HG03378 (cell line): ENCODE measurements around the gene SLC31A1.
"Not testable (repeated sequence)": the region's sequence is repeated elsewhere in the genome, so short reads cannot be mapped to it uniquely, and the experiment has no call there.

ENCODE experiments used
- ATAC-seq: cut with Tn5 transposase; IDR thresholded peaks from one replicate; pipeline ENCODE4 v1.9.1; 2021; ENCODE audit warnings: mild to moderate bottlenecking, moderate library complexity; ENCODE audit not compliant: unreplicated experiment

SLC31A1 gene

GRCh38 chr9:113258282-113258681, 36.9 kb downstream of the SLC31A1 start:
- no peak for ATAC-seq

GRCh38 chr9:113261917-113262671, 40.8 kb downstream of the SLC31A1 start:
- no peak for ATAC-seq

GRCh38 chr9:113266174-113266573, 44.8 kb downstream of the SLC31A1 start:
- no peak for ATAC-seq

- no peak for ATAC-seq
Measured at GRCh38 chr9:113267911-113268566, 46.7 kb downstream of the SLC31A1 start.

GRCh38 chr9:113269355-113269754, 48.0 kb downstream of the SLC31A1 start:
- ATAC-seq, result no peak

GRCh38 chr9:113269871-113270270, 48.5 kb downstream of the SLC31A1 start:
- no peak for ATAC-seq

GRCh38 chr9:113274474-113275156, 53.3 kb downstream of the SLC31A1 start:
- peak; percentile 1 for ATAC-seq

GRCh38 chr9:113275157-113276131, 54.1 kb downstream of the SLC31A1 start, which contains the start of the genes CDC26 and PRPF4:
Gene CDC26 (minus strand): TSS chr9:113275572. CDS start chr9:113272507, 3,065 bp downstream.
Gene PRPF4 (plus strand): TSS chr9:113275658. CDS start chr9:113275744, 86 bp downstream.
- ATAC-seq, result peak; percentile 98

- ATAC-seq, result no peak
Measured at GRCh38 chr9:113278840-113279239, 57.5 kb downstream of the SLC31A1 start.

GRCh38 chr9:113281356-113281755, 60.0 kb downstream of the SLC31A1 start:
- no peak for ATAC-seq

- no peak for ATAC-seq
Measured at GRCh38 chr9:113289091-113289490, 67.7 kb downstream of the SLC31A1 start.

GRCh38 chr9:113290052-113290607, 68.8 kb downstream of the SLC31A1 start:
- no peak for ATAC-seq

GRCh38 chr9:113293285-113293878, 72.0 kb downstream of the SLC31A1 start:
- no peak for ATAC-seq

GRCh38 chr9:113296247-113296646, 74.9 kb downstream of the SLC31A1 start:
- ATAC-seq, result not testable (repeated sequence)

GRCh38 chr9:113296796-113297558, 75.6 kb downstream of the SLC31A1 start:
- no peak for ATAC-seq

GRCh38 chr9:113298311-113298710, 77.0 kb downstream of the SLC31A1 start:
- ATAC-seq, result no peak

- no peak for ATAC-seq
Measured at GRCh38 chr9:113298924-113299770, 77.8 kb downstream of the SLC31A1 start.

- no peak for ATAC-seq
Measured at GRCh38 chr9:113299800-113300292, 78.5 kb downstream of the SLC31A1 start.
